Gastrocnemius medialis (tissue), 4 donors: ENCODE measurements around the gene EVX2. TPM values are rescaled to one million over a fixed set of nuclear protein-coding genes. Genes with fewer than 3 reads are reported as not detected.

Experiments
- ATAC-seq, 2 donors: fragments of 150-250 bp; one replicate each; pipeline ENCODE4 v1.9.1; 2016
- DNase-seq, 2 donors: peaks; one replicate each; pipeline ENCODE4 v3.0.0-alpha.2; 2019
- H3K27ac ChIP-seq, 4 donors: fragments of 200-600 bp; sonication (generic); 1 replicate in 1 of 4; 2 replicates in 3 of 4; pipeline ENCODE4 v1.5.1; 2016 to 2018; ENCODE audit warnings: mild to moderate bottlenecking in 2 of 4, moderate library complexity in 1 of 4
- H3K27me3 ChIP-seq, 3 donors: fragments of 200-600 bp; sonication (generic) in 2 of 3; 1 replicate in 1 of 3; 2 replicates in 2 of 3; pipeline versions ENCODE4 v1.5.1 to v1.6.0; 2016 to 2019; ENCODE audit warnings: mild to moderate bottlenecking in 1 of 3, moderate library complexity in 1 of 3
- H3K36me3 ChIP-seq, 2 donors: fragments of 200-600 bp; sonication (generic) in 1 of 2; one replicate each; pipeline ENCODE4 v1.5.1; 2017 to 2018
- H3K4me1 ChIP-seq, 2 donors: fragments of 200-600 bp; sonication (generic) in 1 of 2; one replicate each; pipeline ENCODE4 v1.5.1; 2016 to 2017; ENCODE audit warnings: mild to moderate bottlenecking in 2 of 2
- H3K4me3 ChIP-seq, 4 donors: fragments of 200-600 bp; sonication (generic) in 3 of 4; 1 replicate in 1 of 4; 2 replicates in 3 of 4; pipeline ENCODE4 v1.5.1; 2016 to 2019; ENCODE audit warnings: mild to moderate bottlenecking in 2 of 4
- H3K9me3 ChIP-seq, 3 donors: fragments of 200-600 bp; sonication (generic) in 2 of 3; 1 replicate in 1 of 3; 2 replicates in 2 of 3; pipeline ENCODE4 v1.5.1; 2016 to 2019
- POLR2A ChIP-seq, 2 donors: fragments of 450-650 bp; IDR thresholded peaks; one replicate each; pipeline ENCODE4 v1.6.1; 2017; ENCODE audit warnings: antibody characterized with exemption in 2 of 2, mild to moderate bottlenecking in 2 of 2, moderate library complexity in 2 of 2
- in situ Hi-C, 4 donors: fragments of 200-750 bp; cut with MboI; loops; one replicate each; pipeline versions ENCODE4 v1.15.0 to v1.8.0; 2017; ENCODE audit warnings: low sequenced_read_pairs in 4 of 4
- intact Hi-C: fragments of 100-400 bp; cut with DNase I; formaldehyde crosslinking; loops from one replicate; pipeline ENCODE4 v1.15.1; 2023; ENCODE audit warnings: low total_unique reads
- total RNA-seq, 4 donors: library from RNA; depleted of rRNA; stranded (reverse); fragments of >200 nt; gene quantifications; one replicate each; pipeline versions ENCODE4 v1.1.0 to v1.2.3, GENCODE V29; 2016
- TF ChIP-seq, protein P1 (sequence below), 5 experiments: fragments of 450-650 bp in 3 of 5; fragments of 200-600 bp in 2 of 5; sonication (generic) in 2 of 5; IDR thresholded peaks in 4 of 5; conservative IDR thresholded peaks in 1 of 5; 1 replicate in 4 of 5; 2 replicates in 1 of 5; pipeline ENCODE4 v1.5.1; 2016 to 2019; ENCODE audit warnings: antibody characterized with exemption in 5 of 5, mild to moderate bottlenecking in 3 of 5, moderate library complexity in 3 of 5

The EVX2 gene
- total RNA-seq, 4 donors from 2014 or later = not detected

GRCh38 chr2:176105730-176106580, 22.2 kb upstream of the EVX2 start:
- ATAC-seq (no peak), DNase-seq (no peak)
- intact Hi-C loops (no loop called here), in situ Hi-C loops (loop anchor here in 2 of 4 donors (25.0 kb wide), 1 partner anchor 706 kb away; no protein-coding TSS in a partner anchor)
- Histone ChIP-seq H3K9me3 (no peaks in the 10 kb centered on the region), H3K36me3 (no peaks in the 10 kb centered on the region), H3K4me1 (peaks cover 11 to 14% of the 10 kb centered on the region in 2 donors), H3K27me3 (peaks cover 92 to 96% (median 96%) of the 10 kb centered on the region in 3 donors), H3K27ac (no peak overlapping the region), H3K4me3 (peak overlapping the region in 2 of 4 donors; percentile 36 to 52)
- TF ChIP-seq, protein P1, sequence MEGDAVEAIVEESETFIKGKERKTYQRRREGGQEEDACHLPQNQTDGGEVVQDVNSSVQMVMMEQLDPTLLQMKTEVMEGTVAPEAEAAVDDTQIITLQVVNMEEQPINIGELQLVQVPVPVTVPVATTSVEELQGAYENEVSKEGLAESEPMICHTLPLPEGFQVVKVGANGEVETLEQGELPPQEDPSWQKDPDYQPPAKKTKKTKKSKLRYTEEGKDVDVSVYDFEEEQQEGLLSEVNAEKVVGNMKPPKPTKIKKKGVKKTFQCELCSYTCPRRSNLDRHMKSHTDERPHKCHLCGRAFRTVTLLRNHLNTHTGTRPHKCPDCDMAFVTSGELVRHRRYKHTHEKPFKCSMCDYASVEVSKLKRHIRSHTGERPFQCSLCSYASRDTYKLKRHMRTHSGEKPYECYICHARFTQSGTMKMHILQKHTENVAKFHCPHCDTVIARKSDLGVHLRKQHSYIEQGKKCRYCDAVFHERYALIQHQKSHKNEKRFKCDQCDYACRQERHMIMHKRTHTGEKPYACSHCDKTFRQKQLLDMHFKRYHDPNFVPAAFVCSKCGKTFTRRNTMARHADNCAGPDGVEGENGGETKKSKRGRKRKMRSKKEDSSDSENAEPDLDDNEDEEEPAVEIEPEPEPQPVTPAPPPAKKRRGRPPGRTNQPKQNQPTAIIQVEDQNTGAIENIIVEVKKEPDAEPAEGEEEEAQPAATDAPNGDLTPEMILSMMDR (IDR thresholded peaks at IDR 0.05 in 4 of 5, conservative IDR thresholded peaks at IDR 0.05 in 1 of 5) = no peak
- no peak for TF ChIP-seq POLR2A (IDR thresholded peaks at IDR 0.05)

- no peaks in the 10 kb centered on the region for H3K36me3 ChIP-seq
- peaks cover 11 to 14% of the 10 kb centered on the region in 2 donors for H3K4me1 ChIP-seq
- H3K27me3 ChIP-seq = peaks cover 92 to 96% (median 96%) of the 10 kb centered on the region in 3 donors
- DNase-seq (no peak), ATAC-seq (no peak)
- TF ChIP-seq, protein P1 (IDR thresholded peaks at IDR 0.05 in 4 of 5, conservative IDR thresholded peaks at IDR 0.05 in 1 of 5) = no peak
- no peak for TF ChIP-seq POLR2A (IDR thresholded peaks at IDR 0.05)
- no peaks in the 10 kb centered on the region for H3K9me3 ChIP-seq
- no peak overlapping the region for H3K27ac ChIP-seq
- intact Hi-C loops = no loop called here
- peak overlapping the region in 3 of 4 donors; percentile 9 to 30 (median 15) for H3K4me3 ChIP-seq
- in situ Hi-C loops = loop anchor here in 2 of 4 donors (25.0 kb wide), 1 partner anchor 707 kb away; no protein-coding TSS in a partner anchor
These were observed 21.4 kb upstream of the EVX2 start for GRCh38 chr2:176105078-176105729.

GRCh38 chr2:176104316-176105077, 20.7 kb upstream of the EVX2 start:
- TF ChIP-seq, protein P1 (IDR thresholded peaks at IDR 0.05 in 4 of 5, conservative IDR thresholded peaks at IDR 0.05 in 1 of 5) = no peak
- TF ChIP-seq POLR2A (IDR thresholded peaks at IDR 0.05) = no peak
- H3K36me3 ChIP-seq = no peaks in the 10 kb centered on the region
- in situ Hi-C loops = loop anchor here in 2 of 4 donors (25.0 kb wide), 1 partner anchor 708 kb away; no protein-coding TSS in a partner anchor
- peaks cover 14 to 15% of the 10 kb centered on the region in 2 donors for H3K4me1 ChIP-seq
- no peaks in the 10 kb centered on the region for H3K9me3 ChIP-seq
- H3K27me3 ChIP-seq = peaks cover 92 to 96% (median 96%) of the 10 kb centered on the region in 3 donors
- ATAC-seq (no peak), DNase-seq (no peak)
- H3K4me3 ChIP-seq = peak overlapping the region; percentile 9 to 30 (median 15)
- intact Hi-C loops = no loop called here
- H3K27ac ChIP-seq = no peak overlapping the region

- H3K4me3 ChIP-seq = peak overlapping the region in 2 of 4 donors; percentile 15 to 30
- in situ Hi-C loops = loop anchor here in 2 of 4 donors (25.0 kb wide), 1 partner anchor 708 kb away; no protein-coding TSS in a partner anchor
- TF ChIP-seq, protein P1 (IDR thresholded peaks at IDR 0.05 in 4 of 5, conservative IDR thresholded peaks at IDR 0.05 in 1 of 5) = no peak
- TF ChIP-seq POLR2A (IDR thresholded peaks at IDR 0.05) = no peak
These were observed 20.1 kb upstream of the EVX2 start for GRCh38 chr2:176103742-176104315.

More at GRCh38 chr2:176103742-176104315, 20.1 kb upstream of the EVX2 start:
- no peak for DNase-seq
- Histone ChIP-seq H3K36me3 (no peaks in the 10 kb centered on the region), H3K27ac (no peak overlapping the region), H3K9me3 (no peaks in the 10 kb centered on the region), H3K27me3 (peaks cover 92 to 96% (median 96%) of the 10 kb centered on the region in 3 donors), H3K4me1 (peaks cover 14 to 15% of the 10 kb centered on the region in 2 donors)
- ATAC-seq = no peak
- intact Hi-C loops = no loop called here
